IMR-90 (cell line): ENCODE results near the gene ERLIN1.

Experiments used
- CEBPB ChIP-seq: IDR thresholded peaks from 2 replicates; pipeline ENCODE4 v1.6.1; 2012; ENCODE audit warnings: low read depth, low read length, improper control_type of control experiment
- ELK1 ChIP-seq: fragments of 150-350 bp; IDR thresholded peaks from 2 replicates; pipeline ENCODE4 v1.6.1; 2016; ENCODE audit warnings: low read depth, mild to moderate bottlenecking, low read length, moderate library complexity, borderline replicate concordance
- FOS ChIP-seq: fragments of 150-350 bp; IDR thresholded peaks from 2 replicates; pipeline ENCODE4 v1.6.1; 2016; ENCODE audit warnings: low read depth, low read length
- POLR2A ChIP-seq: IDR thresholded peaks from 2 replicates; pipeline ENCODE4 v1.6.1; 2012; ENCODE audit warnings: mild to moderate bottlenecking, low read depth, low read length
- SMC3 ChIP-seq: fragments of 150-350 bp; IDR thresholded peaks from 2 replicates; pipeline ENCODE4 v1.6.1; 2016; ENCODE audit warnings: low read depth, mild to moderate bottlenecking, antibody characterized with exemption, low read length, moderate library complexity
- USF2 ChIP-seq: fragments of 150-350 bp; IDR thresholded peaks from 2 replicates; pipeline ENCODE4 v1.6.1; 2017; ENCODE audit warnings: mild to moderate bottlenecking, antibody characterized with exemption, low read length, low read depth
- TF ChIP-seq, protein P1 (sequence below): conservative IDR thresholded peaks from 2 replicates; pipeline ENCODE4 v1.5.1; 2012; ENCODE audit warnings: mild to moderate bottlenecking, low read depth, low read length, improper control_type of control experiment

- TF ChIP-seq, protein P1, sequence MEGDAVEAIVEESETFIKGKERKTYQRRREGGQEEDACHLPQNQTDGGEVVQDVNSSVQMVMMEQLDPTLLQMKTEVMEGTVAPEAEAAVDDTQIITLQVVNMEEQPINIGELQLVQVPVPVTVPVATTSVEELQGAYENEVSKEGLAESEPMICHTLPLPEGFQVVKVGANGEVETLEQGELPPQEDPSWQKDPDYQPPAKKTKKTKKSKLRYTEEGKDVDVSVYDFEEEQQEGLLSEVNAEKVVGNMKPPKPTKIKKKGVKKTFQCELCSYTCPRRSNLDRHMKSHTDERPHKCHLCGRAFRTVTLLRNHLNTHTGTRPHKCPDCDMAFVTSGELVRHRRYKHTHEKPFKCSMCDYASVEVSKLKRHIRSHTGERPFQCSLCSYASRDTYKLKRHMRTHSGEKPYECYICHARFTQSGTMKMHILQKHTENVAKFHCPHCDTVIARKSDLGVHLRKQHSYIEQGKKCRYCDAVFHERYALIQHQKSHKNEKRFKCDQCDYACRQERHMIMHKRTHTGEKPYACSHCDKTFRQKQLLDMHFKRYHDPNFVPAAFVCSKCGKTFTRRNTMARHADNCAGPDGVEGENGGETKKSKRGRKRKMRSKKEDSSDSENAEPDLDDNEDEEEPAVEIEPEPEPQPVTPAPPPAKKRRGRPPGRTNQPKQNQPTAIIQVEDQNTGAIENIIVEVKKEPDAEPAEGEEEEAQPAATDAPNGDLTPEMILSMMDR, result no peak
- TF ChIP-seq USF2 (no peak), FOS (no peak), POLR2A (no peak), CEBPB (no peak), SMC3 (no peak), ELK1 (no peak)
Observed at GRCh38 chr10:100182281-100182680, 3.5 kb downstream of the ERLIN1 start.
